ENCODE results near the gene XYLT1.

DNA sequence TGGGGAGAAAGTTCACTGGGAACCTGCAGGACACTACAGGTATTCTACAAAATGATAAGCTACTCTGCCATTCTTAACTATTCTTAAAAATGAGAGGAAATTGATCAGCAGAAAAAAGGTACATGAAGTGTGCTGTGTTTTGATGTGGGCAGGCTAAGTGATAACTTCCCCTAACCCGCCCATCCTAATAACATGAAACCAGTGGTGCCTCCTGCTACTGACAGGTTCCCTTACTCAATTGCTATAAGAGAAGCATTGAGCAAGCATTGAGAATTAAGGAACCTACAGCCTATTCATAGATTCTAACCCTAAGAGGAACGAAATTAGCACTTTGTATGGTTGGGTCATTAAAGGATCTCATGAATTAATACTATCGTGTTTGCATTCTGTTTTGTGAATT lies 18.9 kb downstream of the XYLT1 start:
- no peak for TF ChIP-seq TCF12 (IDR thresholded peaks at IDR 0.05)
- no peak for TF ChIP-seq MXI1 (IDR thresholded peaks at IDR 0.05; ENCODE audit: low read depth, low read length)
- no peak for TF ChIP-seq CTCF (IDR thresholded peaks at IDR 0.05)
- no peak for TF ChIP-seq NFIC (IDR thresholded peaks at IDR 0.05; ENCODE audit: borderline replicate concordance)
- no peak for TF ChIP-seq RAD21 (IDR thresholded peaks at IDR 0.05; ENCODE audit: low read length)
- TF ChIP-seq RFX5 (IDR thresholded peaks at IDR 0.05; ENCODE audit: low read length): no peak
- TF ChIP-seq JUND (IDR thresholded peaks at IDR 0.05): no peak
- TF ChIP-seq NRF1 (IDR thresholded peaks at IDR 0.05; ENCODE audit: low read depth, low read length): no peak
- TF ChIP-seq ELF1 (IDR thresholded peaks at IDR 0.05): no peak
- TF ChIP-seq EP300 (IDR thresholded peaks at IDR 0.05; ENCODE audit: borderline replicate concordance in 1 of 2, low read depth in 1 of 2, low read length in 1 of 2): no peak
- TF ChIP-seq REST (IDR thresholded peaks at IDR 0.05; ENCODE audit: low read depth, low read length): no peak
- TF ChIP-seq EZH2phosphoT487 (IDR thresholded peaks at IDR 0.05; ENCODE audit: borderline replicate concordance, low read depth): no peak

Measured in SK-N-SH (cell line).